CD4-positive, alpha-beta T cell (primary cell): ENCODE data around the gene HELB. TPM values are rescaled to one million over a fixed set of nuclear protein-coding genes. Genes with fewer than 3 reads are reported as not detected.

Source experiments
- ATAC-seq: fragments of 200-7000 bp; cut with Tn5 transposase; one replicate; pipeline ENCODE4 v1.10.0; 2022; ENCODE audit warnings: mild to moderate bottlenecking; ENCODE audit not compliant: poor library complexity
- CTCF ChIA-PET: fragments of 350-600 bp; sonication (Branson Sonifier 250); formaldehyde crosslinking; loops from one replicate; lab custom pipeline; 2021; ENCODE audit warnings: antibody characterized with exemption, inconsistent platforms; lab: Charles Lee
- POLR2A ChIA-PET: fragments of 350-600 bp; sonication (Branson Sonifier 250); formaldehyde crosslinking; loops from one replicate; lab custom pipeline; 2021; ENCODE audit warnings: antibody characterized with exemption, inconsistent platforms; lab: Charles Lee
- DNase-seq, 14 experiments: peaks; one replicate each; pipeline ENCODE4 v3.0.0-alpha.2; 2013 to 2020; ENCODE audit warnings: mixed read lengths in 2 of 14
- H3K27ac ChIP-seq, 2 donors: one replicate each; pipeline versions ENCODE4 v1.5.1 to v1.7.0; 2013; ENCODE audit warnings: low read length in 2 of 2, low read depth in 1 of 2, mild to moderate bottlenecking in 1 of 2
- H3K27me3 ChIP-seq, 2 experiments: 1 replicate in 1 of 2; 2 replicates in 1 of 2; pipeline versions ENCODE4 v1.6.1 to v1.7.0; 2013; ENCODE audit warnings: low read length in 2 of 2, control low read depth in 1 of 2, mild to moderate bottlenecking in 1 of 2, moderate library complexity in 1 of 2; ENCODE audit not compliant: insufficient read depth in 2 of 2, control insufficient read depth in 1 of 2
- H3K36me3 ChIP-seq: one replicate; pipeline ENCODE4 v1.6.1; 2013; ENCODE audit warnings: low read length, control low read depth; ENCODE audit not compliant: insufficient read depth
- H3K4me1 ChIP-seq: one replicate; pipeline ENCODE4 v1.6.1; 2013; ENCODE audit warnings: low read length, control low read depth; ENCODE audit not compliant: insufficient read depth
- H3K4me3 ChIP-seq: one replicate; pipeline ENCODE4 v1.5.1; 2013; ENCODE audit warnings: mild to moderate bottlenecking, low read length, moderate library complexity
- H3K9me3 ChIP-seq, 2 experiments: 1 replicate in 1 of 2; 2 replicates in 1 of 2; pipeline versions ENCODE4 v1.6.1 to v1.7.0; 2013; ENCODE audit warnings: low read length in 2 of 2, mild to moderate bottlenecking in 2 of 2, control low read depth in 1 of 2, moderate library complexity in 1 of 2; ENCODE audit not compliant: control insufficient read depth in 1 of 2, insufficient read depth in 1 of 2
- H3K27ac Mint-ChIP-seq: one replicate; pipeline ENCODE4 v1.8.0; 2020; ENCODE audit warnings: mixed read lengths
- H3K27me3 Mint-ChIP-seq: one replicate; pipeline ENCODE4 v1.8.0; 2021; ENCODE audit warnings: mixed read lengths
- H3K36me3 Mint-ChIP-seq: one replicate; pipeline ENCODE4 v1.8.0; 2021; ENCODE audit warnings: low read depth, mixed read lengths
- H3K4me1 Mint-ChIP-seq: one replicate; pipeline ENCODE4 v1.8.0; 2021; ENCODE audit warnings: low read depth, mixed read lengths
- H3K4me3 Mint-ChIP-seq: one replicate; pipeline ENCODE4 v1.8.0; 2020; ENCODE audit warnings: mild to moderate bottlenecking, mixed read lengths
- H3K9me3 Mint-ChIP-seq: one replicate; pipeline ENCODE4 v1.8.0; 2020; ENCODE audit warnings: mixed read lengths
- intact Hi-C, 2 experiments: fragments of 100-400 bp; cut with DNase I in 1 of 2; cut with micrococcal nuclease in 1 of 2; formaldehyde crosslinking; loops; one replicate each; pipeline versions ENCODE4 v1.15.1 to v1.9.0; 2023 to 2025; cut with DNase I, micrococcal nuclease
- total RNA-seq, 174 experiments: library from RNA in 2 of 174; stranded (reverse) in 2 of 174; gene quantifications; one replicate each; pipeline ENCODE4 v1.2.3 and lab custom pipeline; 2021 to 2026
- TF ChIP-seq, protein P1 (sequence below): fragments of 200-600 bp; IDR thresholded peaks from one replicate; pipeline ENCODE4 v1.8.0; 2022; ENCODE audit warnings: antibody characterized with exemption, mild to moderate bottlenecking

The HELB gene
- total RNA-seq, 2 experiments from 2014 or later = 33.8 to 35.8 TPM

DNA sequence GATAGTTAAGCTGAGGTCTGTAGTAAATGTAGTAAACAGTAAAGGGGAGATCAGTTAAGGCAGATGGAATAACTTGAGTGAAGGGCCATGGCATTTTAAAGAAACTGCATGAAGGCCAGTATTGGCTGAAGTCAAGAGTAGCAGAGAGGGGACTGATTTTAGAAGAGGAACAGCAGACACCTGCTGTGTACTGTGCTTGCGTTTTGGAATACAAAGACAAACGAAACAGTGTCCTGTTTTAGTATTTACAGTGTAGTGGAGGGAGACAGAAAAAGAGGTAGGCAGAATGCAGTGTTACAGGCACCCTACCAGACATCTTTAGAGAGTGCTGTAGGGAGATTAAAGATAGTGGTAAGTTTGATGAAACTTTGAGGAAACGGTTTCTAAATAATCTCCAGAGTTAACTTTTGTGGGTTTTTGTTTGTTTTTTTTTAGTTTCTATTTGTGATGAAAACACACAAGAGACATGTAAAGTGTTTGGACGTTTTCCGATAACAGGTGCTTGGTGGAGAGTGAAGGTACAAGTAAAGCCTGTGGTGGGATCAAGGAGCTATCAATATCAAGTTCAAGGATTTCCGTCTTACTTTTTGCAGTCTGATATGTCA is 2.1 kb downstream of the HELB start:
- H3K4me3 ChIP-seq = peak overlapping the region; percentile 87
- CTCF ChIA-PET = interaction anchor here (0.9 to 3.5 kb wide), 5 partner anchors 10 to 31 kb away, joined by 3 to 22 read pairs (median 4); no protein-coding TSS in a partner anchor
- Mint-ChIP-seq H3K27ac (peak overlapping the region; percentile 87), H3K4me1 (peaks cover 72% of the 10 kb centered on the region), H3K9me3 (no peaks in the 10 kb centered on the region), H3K27me3 (no peaks in the 10 kb centered on the region), H3K36me3 (peaks cover 69% of the 10 kb centered on the region), H3K4me3 (peak overlapping the region; percentile 97)
- ATAC-seq (peak; percentile 12), DNase-seq (peak in 3 of 14 experiments; percentile 22 to 26 (median 24))
- POLR2A ChIA-PET = interaction anchor here (0.5 to 6.5 kb wide), 7 partner anchors 15 to 173 kb away, joined by 3 to 97 read pairs (median 4); partner anchors contain the start of gene LLPH
- no peaks in the 10 kb centered on the region for H3K27me3 ChIP-seq
- intact Hi-C loops = loop anchor here (2.0 to 10.0 kb wide), 6 partner anchors 22 to 1130 kb away; partner anchors contain the start of genes TMBIM4 (in 2 of the 2) and CAND1 (in 1 of the 2)
- peaks cover 16% of the 10 kb centered on the region for H3K4me1 ChIP-seq
- no peaks in the 10 kb centered on the region for H3K9me3 ChIP-seq
- H3K36me3 ChIP-seq = peaks cover 34% of the 10 kb centered on the region
- TF ChIP-seq, protein P1, sequence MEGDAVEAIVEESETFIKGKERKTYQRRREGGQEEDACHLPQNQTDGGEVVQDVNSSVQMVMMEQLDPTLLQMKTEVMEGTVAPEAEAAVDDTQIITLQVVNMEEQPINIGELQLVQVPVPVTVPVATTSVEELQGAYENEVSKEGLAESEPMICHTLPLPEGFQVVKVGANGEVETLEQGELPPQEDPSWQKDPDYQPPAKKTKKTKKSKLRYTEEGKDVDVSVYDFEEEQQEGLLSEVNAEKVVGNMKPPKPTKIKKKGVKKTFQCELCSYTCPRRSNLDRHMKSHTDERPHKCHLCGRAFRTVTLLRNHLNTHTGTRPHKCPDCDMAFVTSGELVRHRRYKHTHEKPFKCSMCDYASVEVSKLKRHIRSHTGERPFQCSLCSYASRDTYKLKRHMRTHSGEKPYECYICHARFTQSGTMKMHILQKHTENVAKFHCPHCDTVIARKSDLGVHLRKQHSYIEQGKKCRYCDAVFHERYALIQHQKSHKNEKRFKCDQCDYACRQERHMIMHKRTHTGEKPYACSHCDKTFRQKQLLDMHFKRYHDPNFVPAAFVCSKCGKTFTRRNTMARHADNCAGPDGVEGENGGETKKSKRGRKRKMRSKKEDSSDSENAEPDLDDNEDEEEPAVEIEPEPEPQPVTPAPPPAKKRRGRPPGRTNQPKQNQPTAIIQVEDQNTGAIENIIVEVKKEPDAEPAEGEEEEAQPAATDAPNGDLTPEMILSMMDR = no peak
- peak overlapping the region; percentile 73 to 89 for H3K27ac ChIP-seq

DNA sequence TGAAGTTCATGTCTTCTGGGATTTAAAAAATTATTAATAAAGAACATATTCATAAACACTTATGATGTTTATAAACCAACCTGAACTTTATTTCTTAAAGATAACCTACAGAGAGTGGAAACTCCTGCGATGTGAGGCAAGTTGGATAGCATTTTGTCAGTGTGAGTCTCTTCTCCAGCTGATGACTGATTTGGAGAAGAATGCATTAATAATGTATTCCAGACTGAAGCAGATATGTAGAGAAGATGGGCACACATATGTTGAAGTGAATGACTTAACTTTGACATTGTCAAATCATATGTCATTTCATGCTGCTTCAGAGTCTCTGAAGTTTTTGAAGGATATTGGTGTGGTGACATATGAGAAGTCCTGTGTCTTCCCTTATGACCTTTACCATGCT is 7.3 kb downstream of the HELB start:
- no peak for ATAC-seq
- Histone ChIP-seq H3K27ac (no peak overlapping the region), H3K36me3 (peaks cover 68% of the 10 kb centered on the region), H3K4me3 (no peak overlapping the region), H3K27me3 (no peaks in the 10 kb centered on the region), H3K4me1 (peaks cover 28% of the 10 kb centered on the region), H3K9me3 (no peaks in the 10 kb centered on the region)
- H3K36me3 Mint-ChIP-seq = peaks cover 95% of the 10 kb centered on the region
- H3K4me3 Mint-ChIP-seq = peak overlapping the region; percentile 71
- H3K9me3 Mint-ChIP-seq = no peaks in the 10 kb centered on the region
- intact Hi-C loops = loop anchor here (5.0 to 10.0 kb wide), 4 partner anchors 32 to 1135 kb away; partner anchors contain the start of genes CAND1 (in 1 of the 2) and TMBIM4 (in 1 of the 2)
- no peaks in the 10 kb centered on the region for H3K27me3 Mint-ChIP-seq
- ChIA-PET CTCF (interaction anchor here (1.3 kb wide), 1 partner anchor 27 kb away, joined by 3 read pairs; no protein-coding TSS in a partner anchor), POLR2A (no interaction called here)
- TF ChIP-seq, protein P1 = no peak
- no peak for DNase-seq
- H3K4me1 Mint-ChIP-seq = peaks cover 91% of the 10 kb centered on the region
- peak overlapping the region; percentile 48 for H3K27ac Mint-ChIP-seq

DNA sequence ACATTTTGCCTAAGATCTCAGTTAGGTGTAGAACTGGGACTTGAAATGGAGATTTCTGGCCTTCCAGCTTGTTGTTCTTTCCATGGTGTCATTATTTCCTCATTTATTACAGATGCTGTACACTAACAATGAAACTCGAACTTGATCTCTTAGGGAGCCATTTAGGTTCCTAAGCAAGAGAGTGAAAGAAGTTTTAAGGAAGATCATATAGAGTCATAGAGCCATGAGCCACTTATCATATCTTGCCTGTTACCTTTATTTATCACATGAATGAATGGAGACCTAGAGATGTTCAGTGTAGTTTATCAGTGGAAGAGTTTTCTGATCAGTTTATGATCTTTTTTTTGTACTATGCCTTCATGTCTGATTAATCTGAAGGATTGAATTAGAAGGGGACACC is 9.9 kb downstream of the HELB start:
- ChIA-PET CTCF (interaction anchor here (1.6 to 2.2 kb wide), 2 partner anchors 34 to 42 kb away, joined by 4 to 7 read pairs; no protein-coding TSS in a partner anchor), POLR2A (interaction anchor here (0.6 to 2.9 kb wide), 3 partner anchors 10 to 31 kb away, joined by 3 to 13 read pairs (median 4); partner anchors contain the start of gene HELB)
- no peak overlapping the region for H3K27ac ChIP-seq
- intact Hi-C loops = loop anchor here in 1 of 2 experiments (5.0 kb wide), 1 partner anchor 35 kb away; no protein-coding TSS in a partner anchor
- Mint-ChIP-seq H3K9me3 (no peaks in the 10 kb centered on the region), H3K27me3 (no peaks in the 10 kb centered on the region), H3K4me1 (peaks cover 84% of the 10 kb centered on the region), H3K36me3 (peaks cover 92% of the 10 kb centered on the region), H3K27ac (peak overlapping the region; percentile 12), H3K4me3 (peak overlapping the region; percentile 46)
- ATAC-seq = no peak
- H3K4me1 ChIP-seq = peaks cover 23% of the 10 kb centered on the region
- H3K4me3 ChIP-seq = no peak overlapping the region
- no peaks in the 10 kb centered on the region for H3K27me3 ChIP-seq
- TF ChIP-seq, protein P1 = no peak
- H3K9me3 ChIP-seq = no peaks in the 10 kb centered on the region
- H3K36me3 ChIP-seq = peaks cover 68% of the 10 kb centered on the region
- DNase-seq = no peak
